HG03442 (cell line): ENCODE data around the gene EWSR1.
"Not testable (repeated sequence)": the region's sequence is repeated elsewhere in the genome, so short reads cannot be mapped to it uniquely, and the experiment has no call there.

ENCODE experiments used
- ATAC-seq: cut with Tn5 transposase; IDR thresholded peaks from one replicate; pipeline ENCODE4 v1.9.1; 2021; ENCODE audit warnings: mild to moderate bottlenecking, moderate library complexity; ENCODE audit not compliant: unreplicated experiment

Gene EWSR1

GRCh38 chr22:29334696-29335344, 66.8 kb downstream of the EWSR1 start:
- ATAC-seq, result no peak

GRCh38 chr22:29335656-29336055, 67.6 kb downstream of the EWSR1 start:
- ATAC-seq, result no peak

DNA sequence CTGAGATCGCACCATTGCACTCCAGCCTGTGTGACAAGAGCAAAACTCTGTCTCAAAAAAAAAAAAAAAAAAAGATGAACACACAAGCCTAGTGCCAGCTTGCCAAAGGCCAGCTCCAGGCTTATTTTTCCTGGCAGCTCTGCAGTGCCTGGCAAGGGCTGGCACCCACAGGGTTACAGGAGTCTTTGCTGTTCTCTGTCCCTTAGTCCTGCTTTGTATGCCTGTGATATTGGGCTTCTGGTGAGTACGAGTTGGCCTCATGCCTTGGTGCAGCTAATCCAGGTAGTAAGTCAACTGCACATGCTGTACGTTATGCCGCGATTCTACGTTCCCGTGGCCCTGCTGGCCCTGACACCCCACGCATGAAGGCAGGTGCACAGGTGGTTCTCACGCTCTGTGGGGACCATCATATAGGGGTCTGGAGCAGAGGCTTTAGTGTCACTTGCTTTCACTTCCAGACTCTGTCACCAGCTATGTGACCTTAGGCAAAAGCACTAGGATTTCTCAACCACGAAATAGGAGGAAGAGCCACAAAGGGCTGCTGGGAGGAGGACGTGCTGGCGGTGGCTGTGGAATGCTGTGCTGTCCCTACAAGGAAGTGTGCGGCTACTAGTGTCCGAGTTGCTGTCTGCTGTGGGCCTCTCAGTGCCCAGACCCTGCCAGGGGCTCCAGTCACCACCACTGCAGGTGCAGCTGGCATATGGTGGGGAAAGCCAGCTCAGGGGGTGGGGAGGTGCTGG, 68.9 kb downstream of the EWSR1 start:
- ATAC-seq, result no peak

DNA sequence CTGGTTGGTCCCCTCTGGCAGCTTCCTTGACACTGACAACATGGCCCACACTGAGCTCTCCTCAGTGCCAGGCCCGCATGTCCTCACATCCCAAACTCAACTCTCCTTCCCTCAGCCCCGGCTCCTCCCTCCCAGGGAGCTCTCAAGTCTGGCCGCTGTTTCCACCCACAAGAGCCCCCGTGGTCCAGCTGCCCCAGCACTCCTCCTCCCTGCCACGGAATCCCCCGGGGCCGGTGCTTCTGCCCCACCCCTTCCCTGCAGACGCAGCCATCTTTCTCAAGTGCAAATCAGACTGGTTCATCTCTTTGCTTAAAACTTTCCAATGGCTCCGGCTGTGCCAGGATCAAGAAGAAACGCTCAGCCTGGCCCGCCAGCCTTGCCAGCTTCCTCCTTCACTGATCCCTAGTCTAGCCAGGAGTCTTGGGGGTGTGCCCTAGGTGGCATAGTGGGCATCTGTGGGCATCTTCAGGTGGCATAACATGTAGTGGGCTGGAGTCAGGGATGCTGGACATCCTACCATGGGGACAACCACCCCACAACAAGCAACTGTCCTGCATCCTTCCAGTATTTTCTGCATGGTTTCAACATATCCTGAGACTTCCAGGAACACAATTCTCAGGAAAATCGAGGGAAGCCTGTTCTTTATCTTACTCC, 69.7 kb downstream of the EWSR1 start:
- ATAC-seq, result no peak

GRCh38 chr22:29338398-29338797, 70.3 kb downstream of the EWSR1 start:
- ATAC-seq, result no peak

DNA sequence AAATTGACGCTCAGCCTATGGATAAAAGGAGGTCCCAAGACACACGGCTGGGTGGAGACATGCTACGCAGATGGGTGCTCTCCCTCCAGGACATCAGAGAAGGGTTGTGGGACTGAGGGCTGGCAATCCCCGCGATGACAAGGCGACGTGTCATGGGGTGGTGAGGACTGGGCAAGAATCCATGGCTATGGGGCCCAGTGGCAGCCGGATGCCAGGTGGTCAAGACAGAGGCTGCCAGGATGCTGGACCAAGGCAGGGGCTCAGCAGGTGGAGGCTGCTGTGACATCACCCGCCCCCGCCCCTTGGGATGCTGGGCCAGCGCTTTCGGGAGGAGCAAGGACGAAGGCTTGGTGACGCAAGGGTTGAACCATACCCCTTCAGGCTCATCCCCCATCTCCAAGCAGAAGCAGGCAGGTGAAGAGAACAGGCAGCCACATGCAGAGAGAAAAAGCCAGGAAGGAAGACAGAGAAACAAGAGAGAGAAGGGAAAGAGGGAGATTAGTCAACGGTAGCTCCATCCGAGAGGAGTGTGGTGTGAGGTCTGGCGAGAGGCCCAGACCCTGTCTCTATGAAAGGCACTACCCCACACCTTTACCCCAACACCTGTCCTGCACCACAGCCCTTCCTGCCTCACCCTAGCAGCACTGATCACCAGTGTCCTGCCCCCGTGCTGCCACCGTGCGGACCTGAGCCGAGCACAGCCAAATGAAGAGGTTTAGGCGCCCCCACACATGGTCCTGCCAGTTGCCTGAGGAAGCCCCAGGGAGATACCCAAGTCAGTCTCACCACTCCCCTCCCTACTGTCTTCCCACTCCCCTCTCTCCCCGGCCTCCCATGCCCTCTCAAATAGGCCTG, 71.5 kb downstream of the EWSR1 start:
- ATAC-seq, result no peak

GRCh38 chr22:29340566-29340965, 72.5 kb downstream of the EWSR1 start:
- no peak for ATAC-seq

DNA sequence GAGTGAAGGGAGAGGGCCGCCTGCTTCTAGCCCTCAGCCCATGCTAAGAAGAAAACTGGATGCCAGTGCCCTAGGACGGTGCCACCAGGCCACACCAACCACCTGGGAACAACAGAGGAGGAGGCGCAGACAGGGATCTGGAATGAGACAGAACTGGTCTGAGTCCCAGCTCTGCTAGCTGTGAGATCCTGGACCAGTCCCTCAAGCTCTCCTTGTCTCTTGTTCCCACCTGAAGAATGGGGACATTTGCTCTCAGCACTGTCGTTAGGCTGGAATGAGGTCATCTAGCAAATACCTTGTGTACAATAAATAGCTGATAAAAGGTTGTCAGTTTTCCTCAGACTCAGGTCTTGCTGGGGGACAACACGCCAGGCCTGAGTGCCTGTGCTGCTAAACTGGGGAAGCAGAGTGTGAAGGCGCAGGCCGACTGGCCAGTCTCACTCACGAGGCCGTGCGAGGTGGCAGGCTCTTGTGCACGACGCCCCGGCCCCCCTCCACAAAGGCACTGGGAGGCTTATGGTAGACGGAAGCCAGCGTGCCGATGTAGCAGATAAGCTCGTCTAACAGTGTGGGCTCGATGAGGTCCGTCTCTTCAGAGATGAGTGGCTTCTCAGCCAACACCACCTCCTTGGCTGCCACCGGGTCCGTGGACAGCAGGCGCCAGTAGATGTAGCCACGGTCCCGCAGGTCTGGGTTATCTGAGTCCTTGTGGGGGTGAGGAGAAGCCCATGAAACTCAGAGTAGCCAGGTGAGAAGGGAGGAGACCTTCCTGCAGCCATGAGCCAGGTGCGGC, 73.2 kb downstream of the EWSR1 start:
- no peak for ATAC-seq

GRCh38 chr22:29341849-29342127, 73.7 kb downstream of the EWSR1 start:
- ATAC-seq, result no peak

- ATAC-seq, result no peak
Observed at GRCh38 chr22:29342177-29342576, 74.1 kb downstream of the EWSR1 start.

DNA sequence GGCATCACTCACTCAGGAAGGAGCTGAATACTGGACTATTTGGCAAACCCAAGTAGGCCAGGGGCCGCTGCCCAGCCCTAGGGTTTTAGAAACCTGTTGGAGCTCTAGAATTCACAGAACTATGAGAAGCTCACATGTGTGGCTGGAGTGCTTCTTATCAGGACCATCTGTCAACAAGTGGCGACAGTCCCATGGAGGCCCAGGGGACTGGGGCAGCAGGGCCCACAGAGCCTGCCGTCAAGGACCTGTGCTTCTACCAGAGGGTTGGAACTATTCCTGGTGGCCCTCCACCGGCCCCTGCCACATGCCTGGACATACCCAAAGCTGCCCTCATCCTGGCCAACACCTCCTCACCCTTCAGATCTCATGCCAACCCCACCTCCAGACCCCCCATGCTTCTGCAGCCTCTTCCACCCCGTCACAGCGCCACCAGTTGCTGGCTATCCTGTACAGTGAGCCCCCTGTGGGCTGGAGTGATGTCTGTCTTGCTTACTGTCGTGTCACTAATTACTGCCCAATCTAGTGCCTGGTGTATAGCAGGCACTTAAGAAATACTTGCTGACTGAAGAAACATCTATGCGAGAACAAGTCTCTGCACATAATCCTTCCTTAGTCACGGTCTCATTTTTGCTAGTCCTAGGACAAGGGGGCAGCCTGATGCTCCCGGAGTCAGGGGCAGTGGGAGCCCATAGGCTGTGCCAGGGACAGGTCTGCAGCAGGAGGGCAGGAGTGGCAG, 74.7 kb downstream of the EWSR1 start:
- ATAC-seq, result no peak

- ATAC-seq, result no peak
Observed at GRCh38 chr22:29343313-29343805, 75.3 kb downstream of the EWSR1 start.

GRCh38 chr22:29344137-29344536, 76.1 kb downstream of the EWSR1 start:
- ATAC-seq, result no peak

DNA sequence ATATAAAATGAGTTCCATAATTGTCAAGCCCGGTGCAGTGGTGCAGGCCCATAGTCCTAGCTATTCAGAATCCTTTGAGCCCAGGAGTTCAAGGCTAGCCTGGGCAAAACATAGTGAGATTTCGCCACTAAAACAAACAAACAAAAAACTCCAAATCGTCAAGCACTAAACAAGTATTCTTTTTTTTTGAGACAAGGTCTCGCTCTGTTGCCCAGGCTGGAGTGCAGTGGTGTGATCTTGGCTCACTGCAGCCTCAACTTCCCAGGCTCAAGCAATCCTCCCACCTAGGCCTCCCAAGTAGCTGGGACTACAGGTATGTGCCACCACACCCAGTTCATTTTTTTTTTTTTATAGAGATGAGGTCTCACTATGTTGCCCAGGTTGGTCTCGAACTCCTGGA, 76.8 kb downstream of the EWSR1 start:
- ATAC-seq, result not testable (repeated sequence)

GRCh38 chr22:29345932-29346331, 77.9 kb downstream of the EWSR1 start:
- no peak for ATAC-seq

- ATAC-seq, result no peak
Observed at GRCh38 chr22:29346659-29347058, 78.6 kb downstream of the EWSR1 start.

DNA sequence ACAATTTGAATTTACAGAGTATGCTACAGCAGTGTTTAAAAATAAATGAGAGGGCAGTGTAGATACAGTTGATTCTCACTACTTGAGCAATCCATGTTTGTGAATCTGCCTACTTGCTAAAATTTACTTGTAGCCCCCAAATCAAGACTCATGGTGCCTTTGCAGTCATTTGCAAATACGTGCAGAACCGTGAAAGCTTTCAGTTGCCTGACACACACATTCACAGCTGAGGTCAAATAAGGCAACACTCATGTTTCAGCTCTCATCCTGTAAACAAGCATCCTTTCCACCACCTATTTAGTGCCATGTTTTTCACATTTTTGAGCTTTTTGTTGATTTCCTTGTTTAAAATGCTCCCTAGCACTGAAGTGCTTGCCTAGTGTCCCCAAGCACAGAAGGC, 80.0 kb downstream of the EWSR1 start:
- ATAC-seq, result no peak

- ATAC-seq, result no peak
Observed at GRCh38 chr22:29348956-29349355, 80.9 kb downstream of the EWSR1 start.
